ENCODE results near the gene NFE2.
A peak's percentile ranks its signal among the peaks of the same experiment; 100 is the strongest.
"Not testable (repeated sequence)": the region's sequence is repeated elsewhere in the genome, so short reads cannot be mapped to it uniquely, and the experiment has no call there.

The NFE2 gene

GRCh38 chr12:54325442-54326109 is 24.8 kb upstream of the NFE2 start:
- Mint-ChIP-seq H3K27ac (peak overlapping the region; percentile 94), H3K4me3 (peak overlapping the region; percentile 88), H3K4me1 (peaks cover 44% of the 10 kb centered on the region)
- not testable (repeated sequence) for H3K36me3 Mint-ChIP-seq, H3K27me3 Mint-ChIP-seq, ATAC-seq, H3K9me3 Mint-ChIP-seq

DNA sequence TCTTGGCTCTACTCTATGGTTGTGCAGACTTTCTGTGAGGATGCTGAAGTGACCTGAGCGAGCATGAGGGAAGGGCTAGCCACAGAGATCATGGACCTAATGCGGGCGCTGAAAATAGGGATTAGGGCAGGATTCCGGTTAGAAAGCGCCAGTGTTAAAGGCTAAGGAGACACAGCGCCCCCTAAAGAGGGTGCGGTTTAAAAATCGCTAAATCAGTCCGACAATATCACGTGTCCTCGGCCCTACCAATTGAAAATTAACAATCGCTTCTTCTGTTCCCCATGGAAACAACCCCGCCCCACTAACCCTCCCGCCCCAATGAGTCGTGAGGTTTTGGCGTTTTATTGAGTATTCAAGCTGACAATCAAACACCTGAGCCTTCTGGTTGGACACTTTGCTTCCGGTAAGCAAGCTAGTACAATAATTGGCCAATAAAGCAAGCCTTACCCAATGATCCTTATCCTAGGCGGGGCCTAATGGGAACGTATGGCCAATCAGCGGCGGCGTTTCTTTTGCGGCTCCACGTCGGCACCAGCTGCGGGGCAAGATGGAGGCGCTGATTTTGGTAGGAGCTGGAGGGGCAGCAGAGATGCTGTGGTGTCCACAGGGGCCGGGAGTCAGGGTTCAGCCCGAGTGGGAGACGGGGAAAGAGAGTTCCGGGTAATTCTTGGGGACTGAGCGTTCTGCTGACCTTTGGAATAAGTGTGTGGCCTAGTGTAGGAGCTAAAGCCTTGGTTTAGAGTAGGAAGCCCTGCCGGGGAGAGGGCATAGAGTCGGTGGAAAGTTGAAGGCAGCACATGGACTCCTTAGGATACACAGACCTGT is 24.0 kb upstream of the NFE2 start, which contains the start of gene COPZ1:
COPZ1 (plus strand) TSS at position 515 of the 825 bp plus-strand sequence; CDS start at position 548, 33 bp downstream.
- no peaks in the 10 kb centered on the region for H3K36me3 Mint-ChIP-seq
- H3K9me3 Mint-ChIP-seq: no peaks in the 10 kb centered on the region
- H3K27me3 Mint-ChIP-seq: no peaks in the 10 kb centered on the region
- peaks cover 36% of the 10 kb centered on the region for H3K4me1 Mint-ChIP-seq
- ATAC-seq: peak; percentile 100
- peak within 1 kb of the TSS; percentile 94 for H3K27ac Mint-ChIP-seq
- H3K4me3 Mint-ChIP-seq: peak within 1 kb of the TSS; percentile 88

- Mint-ChIP-seq H3K4me3 (no peak overlapping the region), H3K9me3 (no peaks in the 10 kb centered on the region), H3K4me1 (peaks cover 20% of the 10 kb centered on the region), H3K27ac (no peak overlapping the region), H3K27me3 (no peaks in the 10 kb centered on the region), H3K36me3 (no peaks in the 10 kb centered on the region)
- ATAC-seq: no peak
Measured at GRCh38 chr12:54321363-54321762, 20.5 kb upstream of the NFE2 start.

DNA sequence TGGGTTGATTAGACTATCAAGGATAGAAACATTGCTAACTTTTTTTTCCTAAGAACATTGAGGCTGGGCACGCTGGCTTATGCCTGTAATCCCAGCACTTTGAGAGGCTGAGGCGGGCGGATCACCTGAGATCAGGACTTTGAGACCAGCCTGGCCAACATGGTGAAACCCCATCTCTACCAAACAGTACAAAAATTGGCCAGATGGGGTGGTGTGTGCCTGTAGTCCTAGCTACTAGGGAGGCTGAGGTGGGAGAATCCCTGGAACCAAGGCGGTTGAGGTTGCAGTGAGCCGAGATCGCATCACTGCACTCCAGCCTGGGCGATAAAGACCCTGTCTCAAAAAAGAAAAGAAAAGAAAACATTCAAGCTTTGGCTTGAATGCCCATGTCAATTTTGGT is 11.5 kb upstream of the NFE2 start:
- not testable (repeated sequence) for ATAC-seq, H3K4me1 Mint-ChIP-seq, H3K36me3 Mint-ChIP-seq, H3K27ac Mint-ChIP-seq, H3K9me3 Mint-ChIP-seq, H3K27me3 Mint-ChIP-seq, H3K4me3 Mint-ChIP-seq

DNA sequence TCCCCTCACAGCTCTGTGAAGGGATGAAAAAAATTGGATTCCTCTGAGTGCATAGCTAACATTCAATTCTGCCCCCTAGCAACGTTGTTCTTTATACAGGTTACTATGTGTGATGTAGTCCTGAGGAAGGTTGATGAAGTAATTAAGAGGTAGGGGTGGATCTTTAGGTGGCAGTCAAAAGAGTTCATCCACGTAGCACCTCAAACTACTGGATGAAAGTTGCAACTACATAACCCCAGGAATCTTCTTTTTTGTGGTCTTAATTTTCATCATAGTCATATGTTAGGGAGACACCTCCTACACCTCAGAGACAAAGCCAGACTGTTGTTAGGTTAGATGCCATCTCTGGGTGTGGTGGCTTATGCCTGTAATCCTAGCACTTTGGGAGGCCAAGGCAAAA is 10.2 kb upstream of the NFE2 start:
- no peaks in the 10 kb centered on the region for H3K9me3 Mint-ChIP-seq
- no peak overlapping the region for H3K4me3 Mint-ChIP-seq
- no peak for ATAC-seq
- H3K27ac Mint-ChIP-seq: no peak overlapping the region
- H3K4me1 Mint-ChIP-seq: peaks cover 10% of the 10 kb centered on the region
- no peaks in the 10 kb centered on the region for H3K36me3 Mint-ChIP-seq
- H3K27me3 Mint-ChIP-seq: peaks cover 13% of the 10 kb centered on the region

- H3K27me3 Mint-ChIP-seq: peaks cover 39% of the 10 kb centered on the region
- no peak overlapping the region for H3K4me3 Mint-ChIP-seq
- H3K4me1 Mint-ChIP-seq: peaks cover 35% of the 10 kb centered on the region
- no peak for ATAC-seq
- no peak overlapping the region for H3K27ac Mint-ChIP-seq
- no peaks in the 10 kb centered on the region for H3K36me3 Mint-ChIP-seq
- no peaks in the 10 kb centered on the region for H3K9me3 Mint-ChIP-seq
Measured at GRCh38 chr12:54306925-54307741, 6.3 kb upstream of the NFE2 start.

- Mint-ChIP-seq H3K36me3 (no peaks in the 10 kb centered on the region), H3K4me1 (peaks cover 55% of the 10 kb centered on the region), H3K27me3 (peaks cover 66% of the 10 kb centered on the region), H3K27ac (peak overlapping the region; percentile 70), H3K4me3 (peak overlapping the region; percentile 67), H3K9me3 (no peaks in the 10 kb centered on the region)
- peak; percentile 95 for ATAC-seq
Measured at GRCh38 chr12:54304187-54304810, 3.5 kb upstream of the NFE2 start.

- Mint-ChIP-seq H3K36me3 (no peaks in the 10 kb centered on the region), H3K4me1 (peaks cover 55% of the 10 kb centered on the region), H3K27ac (no peak overlapping the region), H3K4me3 (no peak overlapping the region), H3K27me3 (peaks cover 73% of the 10 kb centered on the region), H3K9me3 (no peaks in the 10 kb centered on the region)
- ATAC-seq: no peak
Measured at GRCh38 chr12:54303640-54304039, 2.8 kb upstream of the NFE2 start.

GRCh38 chr12:54301428-54302048 is 723 bp upstream of the NFE2 start:
- H3K9me3 Mint-ChIP-seq: no peaks in the 10 kb centered on the region
- ATAC-seq: no peak
- no peak overlapping the region for H3K4me3 Mint-ChIP-seq
- no peaks in the 10 kb centered on the region for H3K36me3 Mint-ChIP-seq
- peaks cover 51% of the 10 kb centered on the region for H3K4me1 Mint-ChIP-seq
- H3K27ac Mint-ChIP-seq: no peak overlapping the region
- peaks cover 65% of the 10 kb centered on the region for H3K27me3 Mint-ChIP-seq

- no peak overlapping the region for H3K4me3 Mint-ChIP-seq
- ATAC-seq: no peak
- H3K27ac Mint-ChIP-seq: no peak overlapping the region
- H3K27me3 Mint-ChIP-seq: peaks cover 65% of the 10 kb centered on the region
- peaks cover 51% of the 10 kb centered on the region for H3K4me1 Mint-ChIP-seq
- no peaks in the 10 kb centered on the region for H3K36me3 Mint-ChIP-seq
- no peaks in the 10 kb centered on the region for H3K9me3 Mint-ChIP-seq
Measured at GRCh38 chr12:54300225-54300731, 537 bp downstream of the NFE2 start.

GRCh38 chr12:54299515-54300224 is 1.1 kb downstream of the NFE2 start:
- H3K4me1 Mint-ChIP-seq: peaks cover 47% of the 10 kb centered on the region
- H3K27ac Mint-ChIP-seq: no peak overlapping the region
- no peaks in the 10 kb centered on the region for H3K9me3 Mint-ChIP-seq
- no peak overlapping the region for H3K4me3 Mint-ChIP-seq
- peaks cover 64% of the 10 kb centered on the region for H3K27me3 Mint-ChIP-seq
- no peak for ATAC-seq
- no peaks in the 10 kb centered on the region for H3K36me3 Mint-ChIP-seq

- peaks cover 40% of the 10 kb centered on the region for H3K4me1 Mint-ChIP-seq
- H3K4me3 Mint-ChIP-seq: no peak overlapping the region
- H3K27me3 Mint-ChIP-seq: peaks cover 57% of the 10 kb centered on the region
- ATAC-seq: no peak
- H3K9me3 Mint-ChIP-seq: no peaks in the 10 kb centered on the region
- H3K27ac Mint-ChIP-seq: no peak overlapping the region
- no peaks in the 10 kb centered on the region for H3K36me3 Mint-ChIP-seq
Measured at GRCh38 chr12:54298904-54299303, 1.9 kb downstream of the NFE2 start.

- Mint-ChIP-seq H3K27ac (no peak overlapping the region), H3K27me3 (peaks cover 34% of the 10 kb centered on the region), H3K9me3 (no peaks in the 10 kb centered on the region), H3K4me1 (peaks cover 24% of the 10 kb centered on the region), H3K4me3 (no peak overlapping the region), H3K36me3 (no peaks in the 10 kb centered on the region)
- ATAC-seq: no peak
Measured at GRCh38 chr12:54296393-54297099, 4.3 kb downstream of the NFE2 start.

Data from stimulated activated memory B cell treated with anti-CD40 and anti-IgM and Interleukin-4, amounts not matched to agents 10 μg/mL and 1 μg/mL and 100 μg/mL, for 72 hours (primary cell).